K562 (cell line): Measurements from ENCODE around the gene FKBP8. TPM values are rescaled to one million over a fixed set of nuclear protein-coding genes. Genes with fewer than 3 reads are reported as not detected.

ENCODE experiments used
- ATAC-seq: fragments of 200-7000 bp; cut with Tn5 transposase; 3 replicates; pipeline ENCODE4 v1.9.1; 2020; ENCODE audit warnings: moderate library complexity
- Bru-seq: library from RNA; stranded (reverse); fragments of 400-500 nt; gene quantifications from one replicate; lab custom pipeline; 2021; lab: Mats Ljungman, UMichigan
- BruChase-seq, 2 experiments: library from RNA; stranded (reverse); fragments of 400-500 nt; gene quantifications; one replicate each; lab custom pipeline; 2021; lab: Mats Ljungman, UMichigan
- BruUV-seq: library from RNA; stranded (reverse); fragments of 400-500 nt; replicated peaks from 2 replicates; lab custom pipeline; 2021; lab: Mats Ljungman, UMichigan
- CTCF ChIA-PET: fragments of 300-600 bp; formaldehyde crosslinking; extraction: SDS; loops from one replicate; lab custom pipeline; 2021; ENCODE audit warnings: low intra/inter-chr PET ratio; lab: Yijun Ruan, JAX
- POLR2A ChIA-PET: fragments of 300-600, 350-650 bp; sonication (Branson Sonifier 250); formaldehyde crosslinking; extraction: SDS; loops from one replicate; lab custom pipeline; 2021; ENCODE audit warnings: antibody characterized with exemption, inconsistent platforms; lab: Yijun Ruan, JAX
- DNase-seq, 4 experiments: peaks; one replicate each; pipeline versions ENCODE4 v3.0.0 to v3.0.0-alpha.2; 2011 to 2018; ENCODE audit warnings: low spot score in 3 of 4, mixed read lengths in 3 of 4; ENCODE audit errors: extremely low read depth in 1 of 4
- FAIRE-seq: peaks from 2 replicates; lab custom pipeline; 2011; peaks lifted over from hg19 to GRCh38; lab: Jason Lieb, UNC
- H2AFZ ChIP-seq: 2 replicates; pipeline ENCODE4 v1.6.0; 2011; ENCODE audit warnings: low read depth, low read length, control low read depth, inconsistent platforms
- H3K27ac ChIP-seq: fragments of 200-600 bp; 3 replicates; pipeline ENCODE4 v1.8.0; 2011; ENCODE audit warnings: low read depth, mild to moderate bottlenecking, control low read depth, inconsistent platforms, low read length, moderate library complexity, mixed read lengths; ENCODE audit errors: extremely low read depth
- H3K27me3 ChIP-seq, 2 experiments: fragments of 300-600 bp in 1 of 2; 2 replicates in 1 of 2; 3 replicates in 1 of 2; pipeline versions ENCODE4 v1.6.0 to v1.8.0; 2011; ENCODE audit warnings: inconsistent platforms in 2 of 2, low read length in 2 of 2, mild to moderate bottlenecking in 1 of 2, mixed read lengths in 1 of 2, moderate library complexity in 1 of 2; ENCODE audit not compliant: control insufficient read depth in 2 of 2, insufficient read depth in 2 of 2
- H3K36me3 ChIP-seq: fragments of 300-600 bp; 3 replicates; pipeline ENCODE4 v1.8.0; 2011; ENCODE audit warnings: mild to moderate bottlenecking, low read length, inconsistent platforms; ENCODE audit not compliant: control insufficient read depth, insufficient read depth
- H3K4me1 ChIP-seq, 2 experiments: fragments of 200-600 bp in 1 of 2; replicated peaks in 1 of 2; 2 replicates in 1 of 2; 3 replicates in 1 of 2; pipeline versions ENCODE4 v1.5.1 to v1.8.0; 2011; ENCODE audit warnings: inconsistent platforms in 2 of 2, low read length in 2 of 2, mild to moderate bottlenecking in 1 of 2, mixed read lengths in 1 of 2, moderate library complexity in 1 of 2; ENCODE audit not compliant: control insufficient read depth in 2 of 2, insufficient read depth in 2 of 2
- H3K4me2 ChIP-seq: 2 replicates; pipeline ENCODE4 v1.6.1; 2011; ENCODE audit warnings: low read length, control low read depth, inconsistent platforms, mixed read lengths; ENCODE audit not compliant: insufficient read depth
- H3K4me3 ChIP-seq: fragments of 200-600 bp; sonication (generic), shearing (Covaris generic); 2 replicates; pipeline ENCODE4 v1.5.1; 2016; ENCODE audit warnings: control low read depth, inconsistent platforms
- H3K79me2 ChIP-seq: fragments of 200-600 bp; 3 replicates; pipeline ENCODE4 v1.8.0; 2011; ENCODE audit warnings: low read length, inconsistent platforms; ENCODE audit not compliant: control insufficient read depth, insufficient read depth
- H3K9ac ChIP-seq, 2 experiments: 2 replicates each; pipeline versions ENCODE4 v1.6.0 to v1.6.1; 2011; ENCODE audit warnings: low read depth in 2 of 2, low read length in 2 of 2, control low read depth in 1 of 2, inconsistent platforms in 1 of 2, mild to moderate bottlenecking in 1 of 2, mixed read lengths in 1 of 2; ENCODE audit not compliant: insufficient read depth in 1 of 2
- H3K9me1 ChIP-seq: one replicate; pipeline ENCODE4 v1.6.0; 2011; ENCODE audit warnings: inconsistent platforms, mild to moderate bottlenecking, low read length, moderate library complexity; ENCODE audit not compliant: control insufficient read depth, insufficient read depth
- H3K9me3 ChIP-seq: replicated peaks from 2 replicates; pipeline ENCODE4 v1.5.1; 2011; ENCODE audit warnings: low read depth, low read length, inconsistent platforms; ENCODE audit not compliant: control insufficient read depth, insufficient read depth
- H4K20me1 ChIP-seq: replicated peaks from 2 replicates; pipeline ENCODE4 v1.6.1; 2011; ENCODE audit warnings: low read length, inconsistent platforms, mixed read lengths; ENCODE audit not compliant: control insufficient read depth, insufficient read depth
- EGR1 ChIP-seq: fragments of 450-650 bp; conservative IDR thresholded peaks from 2 replicates; pipeline ENCODE4 v1.6.1; 2017; ENCODE audit warnings: mild to moderate bottlenecking
- MBD2 ChIP-seq: sonication (generic); IDR thresholded peaks from 2 replicates; pipeline ENCODE4 v1.6.1; 2016; ENCODE audit warnings: low read depth, borderline replicate concordance
- NFYB ChIP-seq: IDR thresholded peaks from 2 replicates; pipeline ENCODE4 v1.6.1; 2011; ENCODE audit warnings: mild to moderate bottlenecking, moderate library complexity; ENCODE audit not compliant: insufficient read length; ENCODE audit errors: extremely low read depth
- ZNF780A ChIP-seq: fragments of 250-450 bp; sonication (Bioruptor Pico); IDR thresholded peaks from 2 replicates; pipeline ENCODE4 v1.5.0; 2021; ENCODE audit warnings: mild to moderate bottlenecking
- WGBS: fragments of 100-300 bp; shearing (Covaris generic); methylation state at CpG from one replicate; pipeline ENCODE4 v1.1.6; 2016; ENCODE audit warnings: low coverage, mixed read lengths; ENCODE audit not compliant: insufficient coverage; ENCODE audit errors: missing lambda C conversion rate; 5-methylcytosine and 5-hydroxymethylcytosine counted together
- in situ Hi-C: fragments of 300-500 bp; cut with MboI; formaldehyde crosslinking; loops from 4 replicates; pipeline ENCODE4 v1.15.0; 2018; ENCODE audit warnings: inconsistent platforms, mixed read lengths
- intact Hi-C: fragments of 100-400 bp; cut with micrococcal nuclease; formaldehyde crosslinking; loops from 2 replicates; pipeline ENCODE4 v1.14.2; 2022
- long read RNA-seq, 3 experiments: library from polyadenylated mRNA in 2 of 3; library from RNA in 1 of 3; unstranded in 2 of 3; stranded (forward) in 1 of 3; transcript quantifications; one replicate each; pipeline ENCODE4 v2.0.0, GENCODE V29; 2019 to 2022
- polyA minus RNA-seq, 3 experiments: library from RNA; depleted of rRNA, polyadenylated mRNA; stranded (reverse); fragments of >200 nt; gene quantifications; 2 replicates each; pipeline ENCODE4 v1.2.3, GENCODE V29; 2011
- polyA plus RNA-seq, 8 experiments: library from polyadenylated mRNA; depleted of rRNA in 4 of 8; stranded (reverse) in 5 of 8; unstranded in 3 of 8; fragments of >200 nt; fragmentation: Nextera tagmentation in 2 of 8; fragmentation: Illumina TruSeq in 1 of 8; extraction: Ambion mirVana in 2 of 8; extraction: Trizol in 1 of 8; gene quantifications; 2 replicates each; pipeline versions ENCODE4 v1.2.1 to v1.2.3, GENCODE V29; 2011 to 2014; ENCODE audit warnings: inconsistent platforms in 1 of 8, missing spikeins in 1 of 8
- total RNA-seq, 7 experiments: library from RNA; depleted of rRNA in 6 of 7; stranded (reverse); fragments of >200 nt in 6 of 7; fragmentation: Illumina TruSeq in 2 of 7; extraction: Trizol in 2 of 7; gene quantifications; 2 replicates each; pipeline versions ENCODE4 v1.2.1 to v1.2.3, GENCODE V29; 2011 to 2021; ENCODE audit warnings: low replicate concordance in 1 of 7
- TF ChIP-seq, protein P1 (sequence below): fragments of 450-650 bp; IDR thresholded peaks from 2 replicates; pipeline ENCODE4 v1.6.1; 2016; ENCODE audit warnings: mild to moderate bottlenecking
- TF ChIP-seq, protein P2 (sequence below): fragments of 200-800 bp; sonication (Bioruptor generic); IDR thresholded peaks from 2 replicates; pipeline ENCODE4 v1.6.1; 2017; ENCODE audit warnings: missing genetic modification characterization, missing compliant biosample characterization
- TF ChIP-seq, protein P3 (sequence below): sonication (generic); formaldehyde crosslinking; IDR thresholded peaks from 2 replicates; pipeline ENCODE4 v1.8.0; 2022; ENCODE audit warnings: mild to moderate bottlenecking, missing genetic modification reagents

Gene FKBP8
- 26.1 and 86.1 TPM in 2 replicates for total RNA-seq (2011; cell fraction: chromatin; rRNA removed; ENCODE audit: low replicate concordance)
- 93.6 and 114 TPM in 2 replicates for total RNA-seq (2011; cell fraction: nucleolus; rRNA removed)
- 59.8 and 63.9 TPM in 2 replicates for total RNA-seq (2011; cell fraction: nucleoplasm; rRNA removed)
- total RNA-seq (2014; rRNA removed) (234 and 260 TPM in 2 replicates), total RNA-seq (2014; rRNA removed; fragmentation: Illumina TruSeq; extraction: Trizol) (16.0 and 21.8 TPM in 2 replicates), total RNA-seq (2015; rRNA removed; fragmentation: Illumina TruSeq; extraction: Trizol) (104 and 106 TPM in 2 replicates), total RNA-seq (2021) (228 and 236 TPM in 2 replicates), polyA plus RNA-seq (2011; rRNA removed) (116 and 176 TPM in 2 replicates), polyA plus RNA-seq (2014; fragmentation: Illumina TruSeq; extraction: Trizol) (62.5 and 201 TPM in 2 replicates), polyA plus RNA-seq (2014; fragmentation: Nextera tagmentation; extraction: Ambion mirVana) (1 to 10 TPM in 1 of 2 experiments, under 1 TPM in 1; 0.46 to 1.0 TPM), polyA plus RNA-seq (2014; rRNA removed) (168 and 203 TPM in 2 replicates), polyA minus RNA-seq (2011; rRNA and poly(A)+ RNA removed) (28.0 and 49.7 TPM in 2 replicates), Bru-seq, nascent RNA (percentile 75 among the genes with signal in this experiment), BruChase-seq, experiment 1, labeled RNA remaining after a 2-hour chase (percentile 80 among the genes with signal in this experiment), BruChase-seq, experiment 2, labeled RNA remaining after a 6-hour chase (percentile 81 among the genes with signal in this experiment)
- 199 and 396 TPM in 2 replicates for polyA plus RNA-seq (2011; cell fraction: cytosol; rRNA removed)
- polyA plus RNA-seq (2011; cell fraction: nucleus; rRNA removed), result 128 and 178 TPM in 2 replicates
- polyA plus RNA-seq (2012), result 173 and 302 TPM in 2 replicates
- 138 and 159 TPM in 2 replicates for polyA minus RNA-seq (2011; cell fraction: cytosol; rRNA and poly(A)+ RNA removed)
- polyA minus RNA-seq (2011; cell fraction: nucleus; rRNA and poly(A)+ RNA removed), result 35.5 and 49.0 TPM in 2 replicates
- long read RNA-seq, experiment 1, transcript FKBP8-213 (9 exons, 1,849 nt), result major isoform, 246 of 659 reads
- long read RNA-seq, experiment 1, transcript FKBP8-202 (6 exons, 1,292 nt), result minor isoform, 5 of 659 reads
- long read RNA-seq, experiment 1, transcript FKBP8-209 (9 exons, 1,781 nt), result minor isoform, 5 of 659 reads
- long read RNA-seq, experiment 1, transcript FKBP8-201 (9 exons, 1,710 nt), result minor isoform, 174 of 659 reads
- long read RNA-seq, experiment 1, partial matches to known transcripts, result 158 of 659 reads
- long read RNA-seq, experiment 1, other reads (novel, unspliced or antisense), result 70 of 659 reads
- long read RNA-seq, experiment 2, transcript FKBP8-209 (9 exons, 1,781 nt), result major isoform, 114 of 355 reads
- long read RNA-seq, experiment 2, partial matches to known transcripts, result 144 of 355 reads
- long read RNA-seq, experiment 2, other reads (novel, unspliced or antisense), result 94 of 355 reads
- long read RNA-seq, experiment 3, transcript FKBP8-213 (9 exons, 1,849 nt), result major isoform, 8 of 18 reads
- long read RNA-seq, experiment 3, partial matches to known transcripts, result 3 of 18 reads
- long read RNA-seq, experiment 3, other reads (novel, unspliced or antisense), result 2 of 18 reads

DNA sequence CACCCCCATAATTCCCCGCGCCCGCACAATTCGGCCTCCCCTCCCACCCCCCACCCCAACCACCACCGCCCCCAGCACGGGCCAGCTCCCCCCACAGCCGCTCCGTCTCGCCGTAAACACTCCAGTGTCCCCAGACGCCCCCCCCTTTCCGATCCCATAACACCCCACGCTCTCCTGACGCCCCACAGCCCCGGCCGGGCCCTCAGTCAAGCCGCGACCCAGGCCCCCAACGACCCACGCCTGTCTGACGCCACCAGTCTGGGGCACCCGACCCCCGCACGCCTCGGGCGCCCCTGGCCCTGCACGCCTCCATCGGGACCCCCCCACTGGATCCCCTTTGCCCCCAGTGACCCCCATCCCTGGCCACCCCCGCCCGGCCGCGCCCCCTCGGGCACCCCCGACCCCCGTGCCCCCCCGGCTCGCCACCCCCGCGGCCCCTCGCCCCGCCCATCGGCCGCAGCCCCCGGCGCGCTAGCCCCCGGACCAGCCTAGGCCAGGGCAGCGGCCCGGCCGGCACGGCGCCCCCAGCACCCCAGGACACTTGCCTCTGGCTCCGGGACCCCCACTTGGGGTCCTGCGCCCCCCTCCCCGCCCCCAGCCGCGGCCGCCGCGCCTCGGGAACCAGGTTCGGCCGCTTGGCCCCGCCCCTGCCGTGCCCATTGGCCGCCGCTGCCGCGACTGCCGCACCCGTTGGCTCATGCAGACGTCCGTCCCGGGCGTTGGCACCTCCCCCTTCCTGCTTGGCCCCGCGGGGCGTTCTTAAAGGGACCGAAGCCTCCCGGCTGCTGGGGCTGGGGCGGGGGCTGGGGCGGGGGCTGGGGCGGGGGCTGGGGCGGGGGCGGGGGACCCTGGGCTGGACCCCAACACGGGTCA lies at the start of gene FKBP8:
TSS of gene FKBP8 (minus strand) at position 633 of the 873 bp plus-strand sequence. CDS start 1,603 bp downstream, outside the sequence.
- peaks cover 3% of the 10 kb centered on the region; the same call in 1 of the 2 replicates for H4K20me1 ChIP-seq
- ATAC-seq, result peak; percentile 97
- in situ Hi-C loops, result no loop called here
- peak within 1 kb of the TSS; percentile 88 for H3K27ac ChIP-seq
- peaks cover 18 to 38% of the 10 kb centered on the region in 2 experiments for H3K4me1 ChIP-seq
- peak within 1 kb of the TSS; percentile 68 for H3K4me3 ChIP-seq
- H3K27me3 ChIP-seq, result no peaks in the 10 kb centered on the region
- DNase-seq, result peak; percentile 94 to 97 (median 96)
- peak; percentile 69 for FAIRE-seq
- 2% methylated on average over 29 of the region's 86 CpGs for WGBS
- POLR2A ChIA-PET, result interaction anchor here (0.6 to 2.7 kb wide), 16 partner anchors 7 to 74 kb away, joined by 3 to 12 read pairs (median 4); partner anchors contain the start of genes ELL, KXD1 and UBA52
- peaks cover 34% of the 10 kb centered on the region for H3K36me3 ChIP-seq
- CTCF ChIA-PET, result interaction anchor here (0.6 kb wide), 1 partner anchor 395 kb away, joined by 9 read pairs; no protein-coding TSS in a partner anchor
- intact Hi-C loops, result loop anchor here (5.0 kb wide), 1 partner anchor 134 kb away; no protein-coding TSS in a partner anchor
- H3K79me2 ChIP-seq, result peaks cover 21% of the 10 kb centered on the region
- no TSS peak for BruUV-seq
- H3K4me2 ChIP-seq, result peak within 1 kb of the TSS; percentile 91
- H2AFZ ChIP-seq, result peak within 1 kb of the TSS; percentile 73
- peak within 1 kb of the TSS; percentile 76 to 97 for H3K9ac ChIP-seq
- H3K9me3 ChIP-seq, result no peaks in the 10 kb centered on the region
- no peaks in the 10 kb centered on the region for H3K9me1 ChIP-seq
- TF ChIP-seq, protein P1, sequence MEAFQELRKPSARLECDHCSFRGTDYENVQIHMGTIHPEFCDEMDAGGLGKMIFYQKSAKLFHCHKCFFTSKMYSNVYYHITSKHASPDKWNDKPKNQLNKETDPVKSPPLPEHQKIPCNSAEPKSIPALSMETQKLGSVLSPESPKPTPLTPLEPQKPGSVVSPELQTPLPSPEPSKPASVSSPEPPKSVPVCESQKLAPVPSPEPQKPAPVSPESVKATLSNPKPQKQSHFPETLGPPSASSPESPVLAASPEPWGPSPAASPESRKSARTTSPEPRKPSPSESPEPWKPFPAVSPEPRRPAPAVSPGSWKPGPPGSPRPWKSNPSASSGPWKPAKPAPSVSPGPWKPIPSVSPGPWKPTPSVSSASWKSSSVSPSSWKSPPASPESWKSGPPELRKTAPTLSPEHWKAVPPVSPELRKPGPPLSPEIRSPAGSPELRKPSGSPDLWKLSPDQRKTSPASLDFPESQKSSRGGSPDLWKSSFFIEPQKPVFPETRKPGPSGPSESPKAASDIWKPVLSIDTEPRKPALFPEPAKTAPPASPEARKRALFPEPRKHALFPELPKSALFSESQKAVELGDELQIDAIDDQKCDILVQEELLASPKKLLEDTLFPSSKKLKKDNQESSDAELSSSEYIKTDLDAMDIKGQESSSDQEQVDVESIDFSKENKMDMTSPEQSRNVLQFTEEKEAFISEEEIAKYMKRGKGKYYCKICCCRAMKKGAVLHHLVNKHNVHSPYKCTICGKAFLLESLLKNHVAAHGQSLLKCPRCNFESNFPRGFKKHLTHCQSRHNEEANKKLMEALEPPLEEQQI, result no peak
- TF ChIP-seq ZNF780A (CRISPR knock-in tag), result no peak
- peak; percentile 91 for TF ChIP-seq MBD2
- TF ChIP-seq NFYB, result peak; percentile 87
- TF ChIP-seq, protein P2, sequence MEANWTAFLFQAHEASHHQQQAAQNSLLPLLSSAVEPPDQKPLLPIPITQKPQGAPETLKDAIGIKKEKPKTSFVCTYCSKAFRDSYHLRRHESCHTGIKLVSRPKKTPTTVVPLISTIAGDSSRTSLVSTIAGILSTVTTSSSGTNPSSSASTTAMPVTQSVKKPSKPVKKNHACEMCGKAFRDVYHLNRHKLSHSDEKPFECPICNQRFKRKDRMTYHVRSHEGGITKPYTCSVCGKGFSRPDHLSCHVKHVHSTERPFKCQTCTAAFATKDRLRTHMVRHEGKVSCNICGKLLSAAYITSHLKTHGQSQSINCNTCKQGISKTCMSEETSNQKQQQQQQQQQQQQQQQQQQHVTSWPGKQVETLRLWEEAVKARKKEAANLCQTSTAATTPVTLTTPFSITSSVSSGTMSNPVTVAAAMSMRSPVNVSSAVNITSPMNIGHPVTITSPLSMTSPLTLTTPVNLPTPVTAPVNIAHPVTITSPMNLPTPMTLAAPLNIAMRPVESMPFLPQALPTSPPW (CRISPR knock-in tag), result peak; percentile 90
- TF ChIP-seq EGR1, result peak; percentile 31; the same call in 1 of the 2 replicates
- TF ChIP-seq, protein P3, sequence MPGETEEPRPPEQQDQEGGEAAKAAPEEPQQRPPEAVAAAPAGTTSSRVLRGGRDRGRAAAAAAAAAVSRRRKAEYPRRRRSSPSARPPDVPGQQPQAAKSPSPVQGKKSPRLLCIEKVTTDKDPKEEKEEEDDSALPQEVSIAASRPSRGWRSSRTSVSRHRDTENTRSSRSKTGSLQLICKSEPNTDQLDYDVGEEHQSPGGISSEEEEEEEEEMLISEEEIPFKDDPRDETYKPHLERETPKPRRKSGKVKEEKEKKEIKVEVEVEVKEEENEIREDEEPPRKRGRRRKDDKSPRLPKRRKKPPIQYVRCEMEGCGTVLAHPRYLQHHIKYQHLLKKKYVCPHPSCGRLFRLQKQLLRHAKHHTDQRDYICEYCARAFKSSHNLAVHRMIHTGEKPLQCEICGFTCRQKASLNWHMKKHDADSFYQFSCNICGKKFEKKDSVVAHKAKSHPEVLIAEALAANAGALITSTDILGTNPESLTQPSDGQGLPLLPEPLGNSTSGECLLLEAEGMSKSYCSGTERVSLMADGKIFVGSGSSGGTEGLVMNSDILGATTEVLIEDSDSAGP (CRISPR knock-in tag), result peak; percentile 91
